HG03469 (cell line): Measurements from ENCODE around the gene ADCY4.
A peak's percentile ranks its signal among the peaks of the same experiment; 100 is the strongest.
"Not testable (repeated sequence)": the region's sequence is repeated elsewhere in the genome, so short reads cannot be mapped to it uniquely, and the experiment has no call there.

ENCODE experiments used
- ATAC-seq: cut with Tn5 transposase; IDR thresholded peaks from one replicate; pipeline ENCODE4 v1.9.1; 2021; ENCODE audit warnings: mild to moderate bottlenecking, moderate library complexity, moderate number of reproducible peaks; ENCODE audit not compliant: unreplicated experiment

ADCY4 gene

GRCh38 chr14:24339284-24340151 lies 4.6 kb upstream of the ADCY4 start, which contains the start of gene RIPK3:
RIPK3 (minus strand) TSS chr14:24339991; CDS start chr14:24339826, 165 bp downstream.
- ATAC-seq: peak; percentile 76

- no peak for ATAC-seq
Measured at GRCh38 chr14:24338843-24339242, 4.0 kb upstream of the ADCY4 start.

GRCh38 chr14:24337824-24338175 lies 2.9 kb upstream of the ADCY4 start:
- no peak for ATAC-seq

GRCh38 chr14:24337144-24337823 lies 2.4 kb upstream of the ADCY4 start:
- ATAC-seq: no peak

GRCh38 chr14:24335461-24336171 lies 745 bp upstream of the ADCY4 start:
- no peak for ATAC-seq

GRCh38 chr14:24332268-24332993 lies 2.4 kb downstream of the ADCY4 start:
- peak; percentile 39 for ATAC-seq

GRCh38 chr14:24331731-24332267 lies 3.1 kb downstream of the ADCY4 start:
- no peak for ATAC-seq

GRCh38 chr14:24330973-24331674 lies 3.7 kb downstream of the ADCY4 start:
- ATAC-seq: no peak

GRCh38 chr14:24329736-24330135 lies 5.1 kb downstream of the ADCY4 start:
- ATAC-seq: no peak

GRCh38 chr14:24329073-24329663 lies 5.7 kb downstream of the ADCY4 start:
- no peak for ATAC-seq

- not testable (repeated sequence) for ATAC-seq
Measured at GRCh38 chr14:24327914-24328313, 7.0 kb downstream of the ADCY4 start.

GRCh38 chr14:24327303-24327702 lies 7.6 kb downstream of the ADCY4 start:
- no peak for ATAC-seq

- ATAC-seq: no peak
Measured at GRCh38 chr14:24325963-24326362, 8.9 kb downstream of the ADCY4 start.

GRCh38 chr14:24325041-24325530 lies 9.8 kb downstream of the ADCY4 start:
- no peak for ATAC-seq

GRCh38 chr14:24324024-24324423 lies 10.8 kb downstream of the ADCY4 start:
- no peak for ATAC-seq

- no peak for ATAC-seq
Measured at GRCh38 chr14:24323341-24323740, 11.5 kb downstream of the ADCY4 start.

- ATAC-seq: no peak
Measured at GRCh38 chr14:24322672-24323071, 12.2 kb downstream of the ADCY4 start.

GRCh38 chr14:24321212-24321975 lies 13.5 kb downstream of the ADCY4 start:
- ATAC-seq: no peak
